Cardiac muscle cell (in vitro differentiated cells and primary cell): ENCODE data around the gene GAS7. TPM values are rescaled to one million over a fixed set of nuclear protein-coding genes. Genes with fewer than 3 reads are reported as not detected.
A peak's percentile ranks its signal among the peaks of the same experiment; 100 is the strongest.

Experiments used
- DNase-seq, 2 donors: peaks; one replicate each; pipeline versions ENCODE4 v3.0.0 to v3.0.0-alpha.2; 2010 to 2017; ENCODE audit warnings: low read depth in 1 of 2, low spot score in 1 of 2
- H3K27ac ChIP-seq: fragments of 200-600 bp; sonication (generic); 2 replicates; pipeline ENCODE4 v1.5.1; 2016
- H3K27me3 ChIP-seq: fragments of 200-600 bp; sonication (generic); 2 replicates; pipeline ENCODE4 v1.6.0; 2016; ENCODE audit warnings: control low read depth
- H3K36me3 ChIP-seq: fragments of 200-600 bp; sonication (generic); 2 replicates; pipeline ENCODE4 v1.5.1; 2016; ENCODE audit warnings: control low read depth
- H3K4me1 ChIP-seq: fragments of 200-600 bp; sonication (generic); 2 replicates; pipeline ENCODE4 v1.8.1; 2017; ENCODE audit warnings: low read depth, mild to moderate bottlenecking, mixed run types
- H3K4me3 ChIP-seq: fragments of 200-600 bp; sonication (generic); 2 replicates; pipeline ENCODE4 v1.5.1; 2016; ENCODE audit warnings: mild to moderate bottlenecking
- H3K9me3 ChIP-seq: fragments of 200-600 bp; sonication (generic); 2 replicates; pipeline ENCODE4 v1.5.1; 2017; ENCODE audit warnings: low read depth, mild to moderate bottlenecking, control low read depth
- CTCF ChIP-seq: IDR thresholded peaks from 2 replicates; pipeline ENCODE4 v1.5.1; 2012; ENCODE audit warnings: low read depth, mild to moderate bottlenecking, low read length
- polyA plus RNA-seq: library from polyadenylated mRNA; unstranded; fragments of >200 nt; fragmentation: Nextera tagmentation; extraction: Ambion mirVana; gene quantifications from 2 replicates; pipeline ENCODE4 v1.2.1, GENCODE V29; 2016
- total RNA-seq: library from RNA; depleted of rRNA; stranded (reverse); fragments of >200 nt; gene quantifications from 2 replicates; pipeline ENCODE4 v1.2.3, GENCODE V29; 2016

Gene GAS7
- total and polyA plus RNA-seq, 2 experiments from 2014 or later = 6.1 to 13.5 TPM

- H3K4me1 ChIP-seq = no peaks in the 10 kb centered on the region
- TF ChIP-seq CTCF = no peak
Observed at GRCh38 chr17:10052106-10052813, 146.1 kb downstream of the GAS7 start.

GRCh38 chr17:10051112-10051511, 147.3 kb downstream of the GAS7 start:
- Histone ChIP-seq H3K4me1 (no peaks in the 10 kb centered on the region), H3K27me3 (no peaks in the 10 kb centered on the region), H3K27ac (no peak overlapping the region), H3K36me3 (no peaks in the 10 kb centered on the region), H3K9me3 (no peaks in the 10 kb centered on the region), H3K4me3 (no peak overlapping the region)
- DNase-seq = no peak
- TF ChIP-seq CTCF = no peak

More at GRCh38 chr17:10052106-10052813, 146.1 kb downstream of the GAS7 start:
- H3K4me3 ChIP-seq = no peak overlapping the region
- no peaks in the 10 kb centered on the region for H3K27me3 ChIP-seq
- H3K9me3 ChIP-seq = no peaks in the 10 kb centered on the region
- DNase-seq = no peak
- no peak overlapping the region for H3K27ac ChIP-seq
- no peaks in the 10 kb centered on the region for H3K36me3 ChIP-seq

GRCh38 chr17:10050597-10051101, 147.8 kb downstream of the GAS7 start:
- Histone ChIP-seq H3K9me3 (no peaks in the 10 kb centered on the region), H3K36me3 (no peaks in the 10 kb centered on the region), H3K4me1 (no peaks in the 10 kb centered on the region), H3K4me3 (no peak overlapping the region), H3K27ac (no peak overlapping the region), H3K27me3 (no peaks in the 10 kb centered on the region)
- no peak for TF ChIP-seq CTCF
- DNase-seq = peak in 1 of 2 donors; percentile 45

GRCh38 chr17:10048629-10049350, 149.6 kb downstream of the GAS7 start:
- no peaks in the 10 kb centered on the region for H3K27me3 ChIP-seq
- H3K4me1 ChIP-seq = no peaks in the 10 kb centered on the region
- TF ChIP-seq CTCF = no peak
- H3K9me3 ChIP-seq = no peaks in the 10 kb centered on the region
- no peak for DNase-seq
- H3K4me3 ChIP-seq = no peak overlapping the region
- H3K27ac ChIP-seq = no peak overlapping the region
- no peaks in the 10 kb centered on the region for H3K36me3 ChIP-seq

GRCh38 chr17:10046786-10047785, 151.3 kb downstream of the GAS7 start:
- Histone ChIP-seq H3K27ac (no peak overlapping the region), H3K9me3 (no peaks in the 10 kb centered on the region), H3K36me3 (no peaks in the 10 kb centered on the region), H3K4me3 (no peak overlapping the region), H3K4me1 (no peaks in the 10 kb centered on the region), H3K27me3 (no peaks in the 10 kb centered on the region)
- TF ChIP-seq CTCF = no peak
- DNase-seq = no peak
